ENCODE measurements around the gene FCGR1A. TPM values are rescaled to one million over a fixed set of nuclear protein-coding genes. Genes with fewer than 3 reads are reported as not detected.
"Not testable (repeated sequence)": the region's sequence is repeated elsewhere in the genome, so short reads cannot be mapped to it uniquely, and the experiment has no call there.

Gene FCGR1A
- polyA plus RNA-seq, 1 of the 3 experiments (the other 2 are of a cell fraction), result not detected

DNA sequence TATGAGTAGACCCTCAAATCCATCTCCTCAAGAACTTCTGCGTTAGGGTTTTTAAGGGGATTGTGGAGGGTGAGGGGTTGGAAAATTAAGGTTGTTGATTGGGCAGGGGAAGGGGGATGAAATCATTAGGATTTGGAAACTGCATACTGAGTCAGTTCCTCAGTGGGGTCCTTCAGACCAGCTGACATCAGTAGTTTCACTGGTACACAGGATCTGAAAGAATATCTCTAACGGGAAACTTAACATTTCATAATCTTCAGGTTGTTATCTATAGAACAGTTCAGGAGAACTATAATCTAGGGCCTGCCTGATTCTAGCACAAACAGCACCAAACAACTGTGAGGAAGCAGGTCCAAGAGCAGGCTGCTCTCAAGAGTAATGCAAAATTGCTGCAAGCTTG lies 27.2 kb upstream of the FCGR1A start:
- DNase-seq; H2AFZ ChIP-seq (ENCODE audit: low read depth); H3F3A ChIP-seq (replicated peaks; ENCODE audit: insufficient read depth); POLR2A ChIA-PET; H3K79me2 ChIP-seq (ENCODE audit: insufficient read depth); H3K4me2 ChIP-seq; H4K20me1 ChIP-seq (ENCODE audit: insufficient read depth); H3K9ac ChIP-seq; H3K4me1 ChIP-seq (ENCODE audit: control insufficient read depth in 1 of 2, insufficient read depth in 2 of 2, low read depth in 1 of 2, low read length in 1 of 2); H3K36me3 ChIP-seq (replicated peaks in 1 of 2; ENCODE audit: control insufficient read depth in 1 of 2, insufficient read depth in 2 of 2, low read length in 1 of 2); H3K27me3 ChIP-seq (ENCODE audit: insufficient read depth); CTCF ChIA-PET; H3K9me2 ChIP-seq; H3K27ac ChIP-seq (ENCODE audit: low read depth in 2 of 2, low read length in 1 of 2); H3K4me3 ChIP-seq (ENCODE audit: low read depth in 2 of 2, low read length in 1 of 2); H3K9me3 ChIP-seq: not testable (repeated sequence)
- WGBS (ENCODE audit: low lambda C conversion rate), result 0% methylated on average over 2 of the region's 2 CpGs

GRCh38 chr1:149762294-149762693 lies 20.2 kb upstream of the FCGR1A start:
- H3K27ac ChIP-seq (ENCODE audit: low read depth in 2 of 2, low read length in 1 of 2); H3K9me2 ChIP-seq; CTCF ChIA-PET; H3K9ac ChIP-seq; H3K79me2 ChIP-seq (ENCODE audit: insufficient read depth); POLR2A ChIA-PET; H3K27me3 ChIP-seq (ENCODE audit: insufficient read depth); H3K36me3 ChIP-seq (replicated peaks in 1 of 2; ENCODE audit: control insufficient read depth in 1 of 2, insufficient read depth in 2 of 2, low read length in 1 of 2); H3K4me3 ChIP-seq (ENCODE audit: low read depth in 2 of 2, low read length in 1 of 2); H3K9me3 ChIP-seq; H2AFZ ChIP-seq (ENCODE audit: low read depth); H4K20me1 ChIP-seq (ENCODE audit: insufficient read depth); H3K4me2 ChIP-seq; H3F3A ChIP-seq (replicated peaks; ENCODE audit: insufficient read depth); DNase-seq; H3K4me1 ChIP-seq (ENCODE audit: control insufficient read depth in 1 of 2, insufficient read depth in 2 of 2, low read depth in 1 of 2, low read length in 1 of 2): not testable (repeated sequence)
- WGBS (ENCODE audit: low lambda C conversion rate), result 0% methylated on average over 1 of the region's 2 CpGs

GRCh38 chr1:149764087-149764800 lies 18.2 kb upstream of the FCGR1A start:
- DNase-seq; H3K36me3 ChIP-seq (replicated peaks in 1 of 2; ENCODE audit: control insufficient read depth in 1 of 2, insufficient read depth in 2 of 2, low read length in 1 of 2); H3K9me3 ChIP-seq; H3K9me2 ChIP-seq; H3K9ac ChIP-seq; CTCF ChIA-PET; H3K4me1 ChIP-seq (ENCODE audit: control insufficient read depth in 1 of 2, insufficient read depth in 2 of 2, low read depth in 1 of 2, low read length in 1 of 2); H3F3A ChIP-seq (replicated peaks; ENCODE audit: insufficient read depth); H3K79me2 ChIP-seq (ENCODE audit: insufficient read depth); H3K4me2 ChIP-seq; H3K4me3 ChIP-seq (ENCODE audit: low read depth in 2 of 2, low read length in 1 of 2); H4K20me1 ChIP-seq (ENCODE audit: insufficient read depth); H3K27ac ChIP-seq (ENCODE audit: low read depth in 2 of 2, low read length in 1 of 2); H2AFZ ChIP-seq (ENCODE audit: low read depth); H3K27me3 ChIP-seq (ENCODE audit: insufficient read depth); POLR2A ChIA-PET: not testable (repeated sequence)
- 13% methylated on average over 1 of the region's 1 CpG for WGBS (ENCODE audit: low lambda C conversion rate)

- H3K36me3 ChIP-seq (replicated peaks in 1 of 2; ENCODE audit: control insufficient read depth in 1 of 2, insufficient read depth in 2 of 2, low read length in 1 of 2); H3K9me3 ChIP-seq; POLR2A ChIA-PET; CTCF ChIA-PET; H3K9ac ChIP-seq; H3K9me2 ChIP-seq; H2AFZ ChIP-seq (ENCODE audit: low read depth); H3K4me3 ChIP-seq (ENCODE audit: low read depth in 2 of 2, low read length in 1 of 2); H3K27me3 ChIP-seq (ENCODE audit: insufficient read depth); H4K20me1 ChIP-seq (ENCODE audit: insufficient read depth); H3K4me2 ChIP-seq; H3F3A ChIP-seq (replicated peaks; ENCODE audit: insufficient read depth); H3K4me1 ChIP-seq (ENCODE audit: control insufficient read depth in 1 of 2, insufficient read depth in 2 of 2, low read depth in 1 of 2, low read length in 1 of 2); H3K79me2 ChIP-seq (ENCODE audit: insufficient read depth); H3K27ac ChIP-seq (ENCODE audit: low read depth in 2 of 2, low read length in 1 of 2); DNase-seq: not testable (repeated sequence)
- WGBS (ENCODE audit: low lambda C conversion rate), result no CpG with 5 or more reads among the region's 1 CpG
These were observed 16.3 kb upstream of the FCGR1A start for GRCh38 chr1:149766241-149766640.

GRCh38 chr1:149769216-149769615 lies 13.3 kb upstream of the FCGR1A start:
- H4K20me1 ChIP-seq (ENCODE audit: insufficient read depth); H3K4me3 ChIP-seq (ENCODE audit: low read depth in 2 of 2, low read length in 1 of 2); H3K27ac ChIP-seq (ENCODE audit: low read depth in 2 of 2, low read length in 1 of 2); H3K4me1 ChIP-seq (ENCODE audit: control insufficient read depth in 1 of 2, insufficient read depth in 2 of 2, low read depth in 1 of 2, low read length in 1 of 2); H3K79me2 ChIP-seq (ENCODE audit: insufficient read depth); H3K27me3 ChIP-seq (ENCODE audit: insufficient read depth); POLR2A ChIA-PET; H3K4me2 ChIP-seq; H2AFZ ChIP-seq (ENCODE audit: low read depth); H3K9ac ChIP-seq; DNase-seq; CTCF ChIA-PET; H3K9me3 ChIP-seq; H3K36me3 ChIP-seq (replicated peaks in 1 of 2; ENCODE audit: control insufficient read depth in 1 of 2, insufficient read depth in 2 of 2, low read length in 1 of 2); H3K9me2 ChIP-seq; H3F3A ChIP-seq (replicated peaks; ENCODE audit: insufficient read depth): not testable (repeated sequence)
- no CpG with 5 or more reads among the region's 1 CpG for WGBS (ENCODE audit: low lambda C conversion rate)

GRCh38 chr1:149770661-149771060 lies 11.8 kb upstream of the FCGR1A start:
- H3K27me3 ChIP-seq (ENCODE audit: insufficient read depth); H3K4me1 ChIP-seq (ENCODE audit: control insufficient read depth in 1 of 2, insufficient read depth in 2 of 2, low read depth in 1 of 2, low read length in 1 of 2); H3K27ac ChIP-seq (ENCODE audit: low read depth in 2 of 2, low read length in 1 of 2); H3K9ac ChIP-seq; H3K79me2 ChIP-seq (ENCODE audit: insufficient read depth); H4K20me1 ChIP-seq (ENCODE audit: insufficient read depth); H3K36me3 ChIP-seq (replicated peaks in 1 of 2; ENCODE audit: control insufficient read depth in 1 of 2, insufficient read depth in 2 of 2, low read length in 1 of 2); H2AFZ ChIP-seq (ENCODE audit: low read depth); H3K9me2 ChIP-seq; H3K4me2 ChIP-seq; POLR2A ChIA-PET; H3K4me3 ChIP-seq (ENCODE audit: low read depth in 2 of 2, low read length in 1 of 2); H3K9me3 ChIP-seq; DNase-seq; H3F3A ChIP-seq (replicated peaks; ENCODE audit: insufficient read depth); CTCF ChIA-PET: not testable (repeated sequence)
- WGBS (ENCODE audit: low lambda C conversion rate), result 100% methylated on average over 1 of the region's 4 CpGs
